Caco-2 (cell line): Measurements from ENCODE around the gene CCNJL. TPM values are rescaled to one million over a fixed set of nuclear protein-coding genes. Genes with fewer than 3 reads are reported as not detected.

ENCODE experiments used
- BruUV-seq: library from RNA; stranded (reverse); fragments of 400-500 nt; replicated peaks from 2 replicates; lab custom pipeline; 2021; lab: Mats Ljungman, UMichigan
- CTCF ChIA-PET: fragments of 300-600 bp; sonication (Branson Sonifier 250); formaldehyde crosslinking; loops from one replicate; lab custom pipeline; 2022; ENCODE audit warnings: antibody characterized with exemption; lab: Charles Lee
- POLR2A ChIA-PET: fragments of 300-600 bp; sonication (Branson Sonifier 250); formaldehyde crosslinking; loops from one replicate; lab custom pipeline; 2022; ENCODE audit warnings: antibody characterized with exemption; lab: Charles Lee
- DNase-seq, 2 experiments: peaks; one replicate each; pipeline versions ENCODE4 v3.0.0 to v3.0.0-alpha.2; 2020 to 2022
- H3K27me3 ChIP-seq: replicated peaks from 2 replicates; pipeline ENCODE4 v1.6.0; 2011; ENCODE audit warnings: low read length; ENCODE audit not compliant: control insufficient read depth, insufficient read depth
- H3K36me3 ChIP-seq: 2 replicates; pipeline ENCODE4 v1.5.1; 2011; ENCODE audit warnings: low read length; ENCODE audit not compliant: control insufficient read depth, insufficient read depth
- H3K4me1 ChIP-seq: fragments of 250-450 bp; sonication (Bioruptor Pico); 2 replicates; pipeline ENCODE4 v1.5.1; 2020; ENCODE audit warnings: mild to moderate bottlenecking
- H3K4me3 ChIP-seq: 2 replicates; pipeline ENCODE4 v1.5.1; 2011; ENCODE audit warnings: low read depth, mild to moderate bottlenecking, control low read depth, low read length
- H3K9me3 ChIP-seq: fragments of 250-450 bp; sonication (Bioruptor Pico); 2 replicates; pipeline ENCODE4 v1.5.1; 2020; ENCODE audit warnings: mild to moderate bottlenecking, moderate library complexity
- H3K27ac Mint-ChIP-seq: one replicate; pipeline ENCODE4 v1.8.0; 2022; ENCODE audit warnings: mixed read lengths; ENCODE audit not compliant: unreplicated experiment
- H3K27me3 Mint-ChIP-seq: one replicate; pipeline ENCODE4 v1.8.0; 2022; ENCODE audit warnings: mixed read lengths; ENCODE audit not compliant: insufficient read depth, unreplicated experiment
- H3K36me3 Mint-ChIP-seq: one replicate; pipeline ENCODE4 v1.8.0; 2022; ENCODE audit warnings: mild to moderate bottlenecking, mixed read lengths; ENCODE audit not compliant: insufficient read depth, unreplicated experiment
- H3K4me1 Mint-ChIP-seq: one replicate; pipeline ENCODE4 v1.8.0; 2022; ENCODE audit warnings: low read depth, mixed read lengths; ENCODE audit not compliant: unreplicated experiment
- H3K4me3 Mint-ChIP-seq: one replicate; pipeline ENCODE4 v1.8.0; 2022; ENCODE audit warnings: mild to moderate bottlenecking, moderate library complexity, mixed read lengths; ENCODE audit not compliant: unreplicated experiment
- H3K9me3 Mint-ChIP-seq: one replicate; pipeline ENCODE4 v1.8.0; 2022; ENCODE audit warnings: mixed read lengths; ENCODE audit not compliant: unreplicated experiment
- intact Hi-C: fragments of 100-400 bp; cut with micrococcal nuclease; formaldehyde crosslinking; loops from one replicate; pipeline ENCODE4 v1.10.0; 2022; ENCODE audit not compliant: unreplicated experiment
- total RNA-seq: library from RNA; stranded (reverse); gene quantifications from 2 replicates; pipeline ENCODE4 v1.2.3, GENCODE V29; 2022
- TF ChIP-seq, protein P1 (sequence below), 2 experiments: fragments of 200-600 bp in 1 of 2; IDR thresholded peaks; 1 replicate in 1 of 2; 2 replicates in 1 of 2; pipeline versions ENCODE4 v1.5.1 to v1.8.0; 2011 to 2022; ENCODE audit warnings: antibody characterized with exemption in 1 of 2, control low read depth in 1 of 2, inconsistent platforms in 1 of 2, low read depth in 1 of 2, low read length in 1 of 2, mild to moderate bottlenecking in 1 of 2, moderate library complexity in 1 of 2; ENCODE audit not compliant: insufficient read depth in 1 of 2, severe bottlenecking in 1 of 2, unreplicated experiment in 1 of 2

The CCNJL gene
- total RNA-seq, 1 experiment from 2014 or later: 17.4 TPM

- DNase-seq: no peak
- CTCF ChIA-PET: interaction anchor here (0.9 kb wide), 1 partner anchor 12 kb away, joined by 4 read pairs; no protein-coding TSS in a partner anchor
- BruUV-seq: no TSS peak
- no peak overlapping the region for H3K27ac Mint-ChIP-seq
- H3K27me3 ChIP-seq: no peaks in the 10 kb centered on the region
- no peaks in the 10 kb centered on the region for H3K4me1 ChIP-seq
- no peak overlapping the region for H3K4me3 Mint-ChIP-seq
- intact Hi-C loops: no loop called here
- no peaks in the 10 kb centered on the region for H3K9me3 ChIP-seq
- H3K36me3 Mint-ChIP-seq: no peaks in the 10 kb centered on the region
- POLR2A ChIA-PET: no interaction called here
- TF ChIP-seq, protein P1, sequence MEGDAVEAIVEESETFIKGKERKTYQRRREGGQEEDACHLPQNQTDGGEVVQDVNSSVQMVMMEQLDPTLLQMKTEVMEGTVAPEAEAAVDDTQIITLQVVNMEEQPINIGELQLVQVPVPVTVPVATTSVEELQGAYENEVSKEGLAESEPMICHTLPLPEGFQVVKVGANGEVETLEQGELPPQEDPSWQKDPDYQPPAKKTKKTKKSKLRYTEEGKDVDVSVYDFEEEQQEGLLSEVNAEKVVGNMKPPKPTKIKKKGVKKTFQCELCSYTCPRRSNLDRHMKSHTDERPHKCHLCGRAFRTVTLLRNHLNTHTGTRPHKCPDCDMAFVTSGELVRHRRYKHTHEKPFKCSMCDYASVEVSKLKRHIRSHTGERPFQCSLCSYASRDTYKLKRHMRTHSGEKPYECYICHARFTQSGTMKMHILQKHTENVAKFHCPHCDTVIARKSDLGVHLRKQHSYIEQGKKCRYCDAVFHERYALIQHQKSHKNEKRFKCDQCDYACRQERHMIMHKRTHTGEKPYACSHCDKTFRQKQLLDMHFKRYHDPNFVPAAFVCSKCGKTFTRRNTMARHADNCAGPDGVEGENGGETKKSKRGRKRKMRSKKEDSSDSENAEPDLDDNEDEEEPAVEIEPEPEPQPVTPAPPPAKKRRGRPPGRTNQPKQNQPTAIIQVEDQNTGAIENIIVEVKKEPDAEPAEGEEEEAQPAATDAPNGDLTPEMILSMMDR (IDR thresholded peaks at IDR 0.05; ENCODE audit: insufficient read depth in 1 of 2, low read depth in 1 of 2, low read length in 1 of 2, severe bottlenecking in 1 of 2, unreplicated experiment in 1 of 2): no peak
- H3K4me3 ChIP-seq: no peak overlapping the region
- no peaks in the 10 kb centered on the region for H3K27me3 Mint-ChIP-seq
- no peaks in the 10 kb centered on the region for H3K36me3 ChIP-seq
- no peaks in the 10 kb centered on the region for H3K9me3 Mint-ChIP-seq
- no peaks in the 10 kb centered on the region for H3K4me1 Mint-ChIP-seq
Measured at GRCh38 chr5:160357394-160357793, 45.0 kb upstream of the CCNJL start.

GRCh38 chr5:160356550-160357347 is 44.4 kb upstream of the CCNJL start:
- Mint-ChIP-seq H3K4me3 (no peak overlapping the region), H3K9me3 (no peaks in the 10 kb centered on the region), H3K4me1 (no peaks in the 10 kb centered on the region), H3K27me3 (no peaks in the 10 kb centered on the region), H3K27ac (no peak overlapping the region), H3K36me3 (no peaks in the 10 kb centered on the region)
- DNase-seq: no peak
- POLR2A ChIA-PET: no interaction called here
- H3K27me3 ChIP-seq: no peaks in the 10 kb centered on the region
- TF ChIP-seq, protein P1 (IDR thresholded peaks at IDR 0.05; ENCODE audit: insufficient read depth in 1 of 2, low read depth in 1 of 2, low read length in 1 of 2, severe bottlenecking in 1 of 2, unreplicated experiment in 1 of 2): no peak
- BruUV-seq: no TSS peak
- H3K4me3 ChIP-seq: no peak overlapping the region
- CTCF ChIA-PET: interaction anchor here (0.9 kb wide), 1 partner anchor 12 kb away, joined by 4 read pairs; no protein-coding TSS in a partner anchor
- no peaks in the 10 kb centered on the region for H3K9me3 ChIP-seq
- H3K4me1 ChIP-seq: no peaks in the 10 kb centered on the region
- no peaks in the 10 kb centered on the region for H3K36me3 ChIP-seq
- intact Hi-C loops: no loop called here

DNA sequence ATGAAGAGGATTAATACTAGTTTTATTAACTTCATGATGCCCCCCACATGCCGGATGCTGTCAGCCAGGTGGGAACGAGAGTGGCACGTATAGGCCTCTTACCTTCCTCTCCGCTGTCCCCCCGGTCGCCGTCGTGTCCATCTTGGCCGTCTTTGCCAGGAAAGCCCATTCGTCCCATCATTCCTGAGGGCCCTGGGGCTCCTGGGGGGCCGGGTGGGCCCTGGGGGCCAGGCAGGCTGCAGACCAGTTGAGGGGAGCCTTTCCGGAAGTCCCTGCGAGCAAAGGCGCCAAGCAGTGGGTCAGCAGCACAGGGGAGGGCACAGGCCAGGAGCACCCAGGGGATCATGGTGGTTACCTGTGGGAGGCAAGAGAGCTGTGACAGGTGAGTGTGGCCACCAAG is 42.3 kb upstream of the CCNJL start:
- H3K9me3 ChIP-seq: no peaks in the 10 kb centered on the region
- H3K4me3 ChIP-seq: no peak overlapping the region
- POLR2A ChIA-PET: no interaction called here
- Mint-ChIP-seq H3K27ac (no peak overlapping the region), H3K9me3 (no peaks in the 10 kb centered on the region), H3K36me3 (no peaks in the 10 kb centered on the region), H3K27me3 (no peaks in the 10 kb centered on the region), H3K4me3 (no peak overlapping the region), H3K4me1 (no peaks in the 10 kb centered on the region)
- no peaks in the 10 kb centered on the region for H3K27me3 ChIP-seq
- TF ChIP-seq, protein P1 (IDR thresholded peaks at IDR 0.05; ENCODE audit: insufficient read depth in 1 of 2, low read depth in 1 of 2, low read length in 1 of 2, severe bottlenecking in 1 of 2, unreplicated experiment in 1 of 2): no peak
- BruUV-seq: no TSS peak
- no peaks in the 10 kb centered on the region for H3K36me3 ChIP-seq
- H3K4me1 ChIP-seq: no peaks in the 10 kb centered on the region
- intact Hi-C loops: no loop called here
- no peak for DNase-seq
- CTCF ChIA-PET: no interaction called here
